ENCODE results near the gene PSMD2.
"Not testable (repeated sequence)": the region's sequence is repeated elsewhere in the genome, so short reads cannot be mapped to it uniquely, and the experiment has no call there.

Gene PSMD2

DNA sequence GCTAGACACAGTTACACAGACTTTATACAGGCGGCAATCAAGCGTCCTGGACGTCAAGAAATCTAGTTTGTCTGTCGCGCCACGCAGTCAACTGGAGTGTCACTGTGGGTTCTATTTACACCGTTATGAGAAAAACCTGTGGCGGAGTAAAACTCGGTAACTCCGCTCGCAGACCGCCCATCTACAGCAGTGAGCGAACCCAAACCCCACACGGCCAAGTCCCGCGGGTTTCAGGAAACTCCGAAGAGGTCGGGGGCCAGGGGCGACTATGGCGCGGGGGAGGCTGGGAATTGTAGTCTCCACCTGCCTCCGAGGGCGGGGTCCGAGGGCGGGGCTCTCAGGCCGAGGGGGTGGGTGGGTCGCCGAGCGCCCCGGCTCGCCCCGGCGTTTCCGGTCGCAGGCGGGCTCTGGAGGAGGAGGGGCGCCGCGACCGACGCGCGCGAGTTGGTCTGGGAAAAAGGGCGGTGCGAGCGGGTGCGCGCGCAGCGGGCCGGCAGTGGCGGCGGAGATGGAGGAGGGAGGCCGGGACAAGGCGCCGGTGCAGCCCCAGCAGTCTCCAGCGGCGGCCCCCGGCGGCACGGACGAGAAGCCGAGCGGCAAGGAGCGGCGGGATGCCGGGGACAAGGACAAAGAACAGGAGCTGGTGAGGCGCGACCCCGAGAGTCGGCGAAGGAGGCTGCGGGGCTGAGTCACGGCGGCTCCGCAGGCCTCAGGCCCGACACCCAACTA is at the start of gene PSMD2:
PSMD2 (plus strand) TSS at position 483 of the 729 bp plus-strand sequence; CDS start at position 509, 26 bp downstream.
- peak; percentile 94 to 99 (median 98) for DNase-seq
- intact Hi-C loops (cut with DNase I), result loop anchor here (1.0 kb wide), 1 partner anchor 113 kb away; the partner anchor contains the start of gene ABCF3

GRCh38 chr3:184249412-184250166 is 49.5 kb upstream of the PSMD2 start, which contains the start of gene EEF1AKMT4:
TSS of gene EEF1AKMT4 (plus strand) at chr3:184249672. CDS start at chr3:184249695, 23 bp downstream.
- DNase-seq, result peak; percentile 90 to 98 (median 95)
- intact Hi-C loops (cut with DNase I), result loop anchor here (2.0 kb wide), 1 partner anchor 63 kb away; the partner anchor contains the start of gene ABCF3

DNA sequence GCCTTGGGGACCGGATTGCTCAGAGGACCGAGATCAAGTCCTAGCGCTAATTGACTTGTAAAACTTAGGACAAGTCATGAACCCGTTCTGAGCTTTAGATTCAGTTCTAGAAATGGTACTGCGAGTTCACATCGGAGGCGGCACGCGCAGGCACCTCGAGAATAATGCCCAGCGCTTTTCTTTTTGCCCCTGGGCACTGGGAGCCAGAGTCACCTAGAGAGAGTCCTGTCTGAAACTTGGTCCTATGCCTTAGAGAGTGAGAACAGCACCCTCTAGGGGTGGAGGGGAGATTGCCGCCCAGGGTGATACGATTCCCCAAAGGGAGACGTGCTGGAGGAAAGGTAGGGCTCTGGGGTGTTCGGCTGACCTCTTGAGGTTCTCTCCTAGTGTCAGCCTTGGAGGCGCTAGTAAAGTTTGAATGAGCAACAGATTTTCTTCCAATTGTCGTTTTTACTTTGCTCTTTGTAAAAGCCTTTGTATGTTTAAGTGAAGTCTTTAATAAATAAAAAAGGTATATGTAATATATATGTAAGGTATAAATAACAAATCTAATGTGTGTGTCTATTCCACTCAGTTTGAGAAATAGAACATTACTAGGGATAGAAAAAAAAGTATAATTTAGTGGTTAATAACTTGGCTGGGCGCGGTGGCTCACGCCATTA is 48.7 kb upstream of the PSMD2 start:
- DNase-seq, result peak; percentile 52 to 94 (median 87)
- intact Hi-C loops (cut with DNase I), result no loop called here

GRCh38 chr3:184255291-184256039 is 43.6 kb upstream of the PSMD2 start:
- intact Hi-C loops (cut with DNase I), result loop anchor here (5.0 kb wide), 1 partner anchor 37 kb away; no protein-coding TSS in a partner anchor

GRCh38 chr3:184257083-184257915 is 41.7 kb upstream of the PSMD2 start:
- intact Hi-C loops (cut with DNase I), result loop anchor here (5.0 kb wide), 1 partner anchor 35 kb away; no protein-coding TSS in a partner anchor
- DNase-seq, result peak in 36 of 42 donors; percentile 19 to 81 (median 53)

More at GRCh38 chr3:184255291-184256039, 43.6 kb upstream of the PSMD2 start:
- no peak for DNase-seq

- intact Hi-C loops (cut with DNase I), result loop anchor here (5.0 kb wide), 1 partner anchor 33 kb away; no protein-coding TSS in a partner anchor
- no peak for DNase-seq
Observed at GRCh38 chr3:184258926-184259325, 40.1 kb upstream of the PSMD2 start.

- no peak for DNase-seq
- intact Hi-C loops (cut with DNase I), result loop anchor here (5.0 kb wide), 1 partner anchor 33 kb away; no protein-coding TSS in a partner anchor
Observed at GRCh38 chr3:184259396-184259877, 39.6 kb upstream of the PSMD2 start.

DNA sequence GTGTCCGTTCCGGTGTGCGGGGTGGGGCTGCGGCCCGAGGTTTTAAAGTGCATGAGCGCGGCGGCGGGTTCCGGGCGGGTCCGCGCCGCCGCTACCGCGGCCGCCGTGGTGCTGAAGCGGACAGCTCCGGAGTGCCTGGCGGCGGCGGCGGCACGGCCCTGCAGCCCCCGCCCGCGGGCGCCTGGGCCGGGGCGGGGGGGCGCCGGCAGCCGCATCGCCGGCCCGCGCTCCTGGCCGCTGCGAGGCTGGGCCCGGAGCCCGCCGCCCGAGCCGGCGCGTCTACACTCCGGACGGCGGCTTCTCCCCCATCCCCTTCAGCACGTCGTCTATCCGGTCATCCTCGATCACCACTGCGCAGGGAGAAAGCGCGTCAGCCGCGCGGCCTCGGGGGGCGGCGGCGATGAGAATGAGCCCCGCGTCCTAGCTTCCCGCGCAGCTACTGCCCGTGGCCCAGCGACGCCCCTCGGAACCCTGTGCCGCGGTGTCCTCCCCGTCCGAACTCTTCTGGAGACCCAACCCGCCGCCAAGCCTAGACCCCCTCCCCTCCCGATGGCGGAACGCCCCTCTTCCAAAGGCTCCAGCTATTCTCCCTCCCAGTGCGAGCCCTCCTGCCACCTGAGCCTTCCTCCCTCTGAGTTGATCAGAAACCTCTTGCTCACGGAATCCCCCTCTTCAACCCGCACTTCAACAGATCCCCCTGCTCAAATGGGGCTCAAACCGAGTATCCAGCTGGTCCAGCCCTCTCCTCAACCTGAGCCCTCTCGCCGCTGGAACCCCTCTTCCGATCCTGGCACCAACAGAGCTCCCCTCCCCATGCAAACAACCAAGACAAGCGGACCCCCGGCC is 38.9 kb upstream of the PSMD2 start:
- intact Hi-C loops (cut with DNase I), result loop anchor here (5.0 kb wide), 1 partner anchor 32 kb away; no protein-coding TSS in a partner anchor
- DNase-seq, result peak in 22 of 42 donors; percentile 23 to 76 (median 55)

- DNase-seq, result peak in 1 of 42 donors; percentile 39
- intact Hi-C loops (cut with DNase I), result no loop called here
Observed at GRCh38 chr3:184260724-184261269, 38.2 kb upstream of the PSMD2 start.

DNA sequence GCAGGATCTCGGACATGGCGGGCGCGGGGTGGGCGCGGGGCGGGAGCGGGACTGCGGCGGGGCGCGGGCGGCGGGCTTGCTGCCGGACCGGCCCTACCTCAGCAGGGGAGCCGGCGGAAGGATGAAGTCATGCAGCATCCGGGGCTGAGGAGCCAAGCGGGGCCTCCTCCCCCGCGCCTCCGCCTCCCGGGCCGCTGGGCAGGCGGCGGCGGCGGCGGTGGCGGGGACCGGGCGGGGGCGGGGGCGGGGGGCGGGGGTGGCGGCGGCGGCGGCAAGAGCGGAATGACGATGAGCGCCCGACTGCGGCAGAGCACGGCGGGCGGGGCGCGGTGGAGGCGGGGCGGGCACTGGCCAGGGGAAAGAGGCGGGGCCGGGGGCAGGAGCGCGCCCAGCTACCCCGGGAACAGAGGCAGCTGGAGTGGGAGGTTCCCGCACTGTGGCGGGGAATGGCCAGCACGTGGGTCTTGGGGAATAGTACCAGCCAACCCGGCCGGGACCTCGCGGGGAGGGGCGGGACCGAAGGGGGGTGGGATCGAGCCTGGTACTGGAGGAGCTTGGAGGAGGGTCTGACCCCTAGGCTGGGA is 37.7 kb upstream of the PSMD2 start, which contains the start of gene CAMK2N2:
CAMK2N2 (minus strand) TSS at position 284 of the 584 bp plus-strand sequence; CDS start at position 16, 268 bp downstream.
- peak in 37 of 42 donors; percentile 39 to 84 (median 60) for DNase-seq
- intact Hi-C loops (cut with DNase I), result no loop called here

DNA sequence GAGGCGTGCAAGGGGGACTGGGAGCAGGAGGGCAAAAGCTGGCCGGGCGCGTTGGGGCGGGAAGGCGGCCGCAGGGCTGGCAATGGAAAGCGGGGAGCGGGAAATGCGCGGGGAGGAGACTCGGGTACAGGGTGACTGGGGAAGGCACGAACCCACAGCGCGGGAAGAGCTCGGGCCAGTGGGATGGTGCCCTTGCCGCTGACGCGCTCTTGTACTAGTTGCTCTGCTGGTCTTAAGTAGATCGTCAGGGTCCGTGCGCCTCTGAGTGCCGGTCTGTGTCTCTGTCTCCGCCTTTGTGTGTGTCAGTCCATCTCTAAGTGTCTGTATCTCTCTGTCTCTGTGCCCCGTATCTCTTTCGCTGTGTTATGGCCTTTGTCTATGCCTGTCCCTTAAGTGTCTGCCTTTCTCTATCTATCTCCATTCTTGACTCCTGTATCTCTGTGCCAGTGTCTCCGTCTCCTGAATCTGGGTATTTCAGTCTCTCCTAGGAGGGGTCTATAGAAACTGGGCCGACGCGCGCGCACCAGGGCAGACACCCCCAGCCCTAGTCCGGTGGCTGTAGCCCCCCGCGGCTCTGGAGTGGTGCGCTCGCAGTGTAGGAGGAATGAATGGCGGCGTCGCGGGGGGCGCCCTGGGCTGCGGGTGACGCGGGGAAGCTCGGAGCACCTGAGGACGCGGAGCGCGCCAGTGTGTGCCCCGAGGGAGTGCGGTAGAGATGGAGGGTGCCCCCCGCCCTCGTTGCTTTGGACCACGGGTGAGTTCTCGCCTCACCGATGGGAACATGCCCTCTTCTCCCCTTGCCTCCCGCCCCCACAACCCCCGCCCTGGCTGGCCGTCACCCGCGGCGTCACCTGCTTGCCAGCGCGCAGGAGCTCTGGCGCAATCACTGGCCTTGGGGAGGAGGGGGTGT is 36.9 kb upstream of the PSMD2 start:
- DNase-seq, result peak in 1 of 42 donors; percentile 48
- intact Hi-C loops (cut with DNase I), result no loop called here

GRCh38 chr3:184262764-184263179 is 36.3 kb upstream of the PSMD2 start:
- no peak for DNase-seq
- intact Hi-C loops (cut with DNase I), result no loop called here

- intact Hi-C loops (cut with DNase I); DNase-seq: not testable (repeated sequence)
Observed at GRCh38 chr3:184267249-184267648, 31.8 kb upstream of the PSMD2 start.

GRCh38 chr3:184272269-184272668 is 26.8 kb upstream of the PSMD2 start:
- DNase-seq, result no peak
- intact Hi-C loops (cut with DNase I), result no loop called here

DNA sequence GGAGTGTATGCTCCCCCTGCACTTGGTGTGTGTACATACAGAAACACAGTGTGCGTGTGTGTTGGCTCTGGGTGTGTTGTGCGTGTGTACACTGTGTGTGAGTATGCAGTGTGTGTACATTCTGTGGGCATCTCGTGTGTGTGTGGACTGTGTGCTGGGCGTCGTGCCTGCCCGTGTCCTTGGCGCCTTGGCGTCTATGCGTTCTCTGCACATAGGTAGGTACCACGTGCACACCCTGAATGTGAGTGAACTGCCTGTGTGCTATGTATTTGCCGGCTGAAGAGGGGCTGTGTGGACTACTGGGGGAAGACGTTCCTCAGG is 23.7 kb upstream of the PSMD2 start:
- DNase-seq, result no peak
- intact Hi-C loops (cut with DNase I), result no loop called here

All from head of caudate nucleus (tissue), 42 donors.